HG02938 (cell line): Measurements from ENCODE around the gene NLRC5.

Source experiments
- ATAC-seq: cut with Tn5 transposase; IDR thresholded peaks from one replicate; pipeline ENCODE4 v1.9.1; 2021; ENCODE audit warnings: mild to moderate bottlenecking, moderate library complexity; ENCODE audit not compliant: unreplicated experiment

The NLRC5 gene

DNA sequence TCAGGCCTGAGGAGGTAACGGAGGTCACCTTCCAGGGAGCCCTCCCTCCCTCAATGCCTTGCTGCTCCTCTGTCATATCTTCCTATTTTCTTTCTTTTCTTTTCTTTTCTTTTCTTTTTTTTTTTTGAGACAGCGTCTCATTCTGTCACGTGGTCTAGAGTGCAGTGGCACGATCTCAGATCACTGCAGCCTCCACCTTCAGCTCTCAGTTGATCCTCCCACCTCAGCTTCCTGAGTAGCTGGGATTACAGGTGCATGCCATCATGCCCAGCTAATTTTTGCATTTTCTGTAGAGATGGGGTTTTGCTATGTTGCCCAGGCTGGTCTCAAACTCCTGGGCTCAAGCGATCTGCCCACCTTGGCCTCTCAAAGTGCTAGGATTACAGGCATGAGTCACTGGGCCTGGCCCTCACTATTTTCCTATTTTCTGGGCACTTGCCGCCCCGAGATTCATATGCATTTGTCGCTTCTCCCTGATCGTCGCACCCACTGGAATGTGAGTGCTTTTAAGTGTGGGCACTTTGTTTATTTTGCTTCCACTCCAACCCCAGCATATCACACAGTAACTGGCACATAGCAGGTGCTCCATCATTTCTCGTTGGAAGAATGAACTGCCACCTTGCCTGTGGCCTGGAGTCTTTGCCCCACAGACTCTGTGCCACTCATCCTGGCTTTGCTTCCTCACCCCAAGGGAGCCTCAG lies 134.8 kb downstream of the NLRC5 start:
- no peak for ATAC-seq

- no peak for ATAC-seq
Measured at GRCh38 chr16:57125376-57125775, 136.0 kb downstream of the NLRC5 start.

GRCh38 chr16:57125969-57126368 lies 136.6 kb downstream of the NLRC5 start:
- ATAC-seq = no peak

DNA sequence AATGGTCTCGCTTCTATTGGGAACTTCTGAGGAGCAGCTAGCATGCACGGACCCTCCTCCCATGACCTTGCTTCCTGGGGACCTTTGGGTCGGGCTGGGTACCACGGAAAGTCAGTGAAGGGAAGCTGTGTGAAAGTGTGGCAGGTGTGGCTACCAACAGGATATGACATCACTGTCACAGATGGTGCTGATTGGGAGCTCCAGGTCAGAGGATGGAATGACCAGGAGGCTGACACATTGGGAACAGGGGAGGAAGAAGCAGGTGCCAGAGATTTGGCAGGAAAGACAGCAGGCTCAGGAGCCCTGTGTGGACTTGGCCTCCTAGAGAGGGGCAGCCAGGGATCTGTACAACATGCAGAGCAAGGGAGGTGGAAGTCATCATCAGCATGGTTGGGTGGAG lies 137.1 kb downstream of the NLRC5 start:
- no peak for ATAC-seq

- no peak for ATAC-seq
Measured at GRCh38 chr16:57127037-57127763, 137.8 kb downstream of the NLRC5 start.

- ATAC-seq = no peak
Measured at GRCh38 chr16:57127836-57128235, 138.5 kb downstream of the NLRC5 start.

DNA sequence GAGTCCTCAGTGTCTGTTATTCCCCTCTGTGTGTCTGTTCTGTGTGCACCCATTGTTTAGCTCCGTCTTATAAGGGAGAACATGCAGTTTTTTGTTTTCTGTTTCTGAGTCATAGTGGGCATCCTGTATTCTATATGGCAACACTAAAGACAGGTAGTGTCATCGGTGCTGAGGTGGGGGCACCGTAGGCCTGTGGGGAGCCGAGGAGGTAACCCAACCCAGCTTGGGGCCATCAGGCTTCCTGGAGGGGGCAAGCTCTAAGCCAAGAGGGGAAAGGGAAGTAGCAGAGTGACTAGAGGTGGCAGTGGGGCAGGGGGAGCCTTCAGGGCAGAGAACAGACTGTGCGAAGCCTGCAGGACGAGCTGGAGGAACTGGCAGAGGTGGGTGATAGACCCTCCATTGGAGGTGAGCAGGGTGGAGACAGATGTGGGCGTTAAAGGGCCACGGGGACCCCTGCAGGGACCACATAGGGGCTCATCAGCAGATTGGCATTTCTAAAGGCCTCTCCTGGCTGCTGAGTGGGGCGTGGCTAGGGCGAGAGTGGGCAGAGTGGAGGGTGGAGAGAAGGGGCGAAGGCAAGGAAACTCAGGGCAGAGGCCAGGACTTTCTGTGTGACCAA lies 139.5 kb downstream of the NLRC5 start:
- ATAC-seq = no peak

GRCh38 chr16:57130950-57131321 lies 141.6 kb downstream of the NLRC5 start:
- no peak for ATAC-seq

DNA sequence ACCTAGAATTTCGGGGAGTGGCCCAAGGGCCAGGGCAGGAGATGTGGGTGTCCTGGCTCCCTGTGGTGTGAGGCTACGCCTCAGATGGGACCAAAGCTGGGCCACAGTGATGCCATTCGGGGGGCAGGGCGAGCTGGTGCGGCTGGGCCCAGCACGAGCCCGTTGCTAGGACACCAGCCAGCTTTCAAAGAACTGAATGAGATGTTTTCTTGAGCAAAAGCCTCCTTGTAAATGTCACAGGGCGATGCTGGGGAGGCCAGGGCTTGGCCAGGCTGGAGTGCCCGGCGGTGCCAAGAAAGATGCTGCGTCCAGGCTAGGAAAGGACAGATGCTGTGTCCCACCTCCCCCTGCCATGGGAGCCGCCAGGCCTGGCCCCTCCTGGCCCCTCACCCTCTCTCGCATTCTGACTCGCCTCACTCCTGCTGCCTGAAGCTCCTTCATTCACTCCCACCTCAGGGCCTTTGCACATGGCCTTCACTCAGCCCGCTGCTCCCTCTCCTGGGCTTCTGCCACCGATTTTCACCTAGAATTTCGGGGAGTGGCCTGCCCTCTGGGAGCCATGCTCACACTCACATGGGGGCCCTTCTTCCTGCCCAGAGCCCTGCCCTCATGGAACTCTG lies 142.1 kb downstream of the NLRC5 start:
- no peak for ATAC-seq

- no peak for ATAC-seq
Measured at GRCh38 chr16:57132470-57132869, 143.1 kb downstream of the NLRC5 start.

DNA sequence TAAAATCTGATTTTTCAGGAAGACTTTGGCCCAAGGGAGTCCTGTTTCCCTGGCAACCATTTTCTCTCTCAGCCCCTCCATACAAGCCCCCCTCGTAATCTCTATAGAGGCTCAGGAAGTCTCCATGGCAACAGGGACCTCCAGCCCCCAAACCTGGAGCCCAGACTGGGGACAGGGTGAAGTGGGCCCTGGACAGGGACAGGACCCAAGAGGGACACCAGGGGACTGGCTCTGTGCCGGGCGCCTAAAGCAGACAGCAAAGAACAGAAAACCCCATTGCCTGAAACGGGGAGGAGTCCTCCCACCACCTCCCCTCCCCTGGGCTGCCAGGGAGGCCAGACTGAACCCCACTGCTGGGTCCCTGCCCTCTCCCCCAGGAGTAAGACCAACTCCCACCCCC lies 143.7 kb downstream of the NLRC5 start:
- ATAC-seq = no peak
